DND-41 (cell line): ENCODE measurements around the gene R3HDM4.
"Not testable (repeated sequence)": the region's sequence is repeated elsewhere in the genome, so short reads cannot be mapped to it uniquely, and the experiment has no call there.

ENCODE experiments used
- ATAC-seq: fragments of 200-7000 bp; cut with Tn5 transposase; 3 replicates; pipeline ENCODE4 v1.9.1; 2021; ENCODE audit warnings: low read depth; ENCODE audit not compliant: insufficient read depth
- DNase-seq: peaks from one replicate; pipeline ENCODE4 v3.0.0-alpha.2; 2020
- H2AFZ ChIP-seq: 2 replicates; pipeline ENCODE4 v1.6.0; 2012; ENCODE audit warnings: low read depth, low read length
- H3K27ac ChIP-seq: 2 replicates; pipeline ENCODE4 v1.5.1; 2012; ENCODE audit warnings: low read length, inconsistent platforms
- H3K27me3 ChIP-seq: fragments of 200-600 bp; sonication (generic); 2 replicates; pipeline ENCODE4 v1.6.0; 2012; ENCODE audit warnings: low read length, mild to moderate bottlenecking, inconsistent platforms; ENCODE audit not compliant: insufficient read depth, poor library complexity
- H3K36me3 ChIP-seq: 2 replicates; pipeline ENCODE4 v1.5.1; 2012; ENCODE audit warnings: low read length, inconsistent platforms; ENCODE audit not compliant: insufficient read depth
- H3K4me1 ChIP-seq: 2 replicates; pipeline ENCODE4 v1.5.1; 2012; ENCODE audit warnings: mild to moderate bottlenecking, low read length; ENCODE audit not compliant: insufficient read depth
- H3K4me2 ChIP-seq: 2 replicates; pipeline ENCODE4 v1.6.0; 2012; ENCODE audit warnings: mild to moderate bottlenecking, moderate library complexity, low read length, inconsistent platforms; ENCODE audit not compliant: insufficient read depth
- H3K4me3 ChIP-seq, 2 experiments: fragments of 200-600 bp in 1 of 2; shearing (Covaris generic) in 1 of 2; 2 replicates each; pipeline ENCODE4 v1.5.1; 2012 to 2016; ENCODE audit warnings: inconsistent platforms in 2 of 2, low read length in 2 of 2, mild to moderate bottlenecking in 2 of 2, low read depth in 1 of 2, moderate library complexity in 1 of 2
- H3K79me2 ChIP-seq: 2 replicates; pipeline ENCODE4 v1.6.0; 2012; ENCODE audit warnings: low read length, inconsistent platforms; ENCODE audit not compliant: insufficient read depth
- H3K9ac ChIP-seq: 2 replicates; pipeline ENCODE4 v1.6.0; 2012; ENCODE audit warnings: low read depth, mild to moderate bottlenecking, inconsistent platforms, low read length, moderate library complexity
- H3K9me3 ChIP-seq: 2 replicates; pipeline ENCODE4 v1.5.1; 2012; ENCODE audit warnings: low read length, moderate library complexity, mild to moderate bottlenecking, inconsistent platforms; ENCODE audit not compliant: insufficient read depth, severe bottlenecking
- H4K20me1 ChIP-seq: 2 replicates; pipeline ENCODE4 v1.6.0; 2012; ENCODE audit warnings: low read length; ENCODE audit not compliant: insufficient read depth
- CTCF ChIP-seq: IDR thresholded peaks from 2 replicates; pipeline ENCODE4 v1.5.1; 2012; ENCODE audit warnings: borderline replicate concordance, low read length, moderate library complexity, mild to moderate bottlenecking; ENCODE audit not compliant: poor library complexity, severe bottlenecking; ENCODE audit errors: extremely low read depth
- EZH2 ChIP-seq: IDR thresholded peaks from 3 replicates; pipeline ENCODE4 v1.6.1; 2012; ENCODE audit warnings: borderline replicate concordance, low read depth, mild to moderate bottlenecking, moderate library complexity, low read length, inconsistent platforms; ENCODE audit not compliant: severe bottlenecking

R3HDM4 gene

GRCh38 chr19:958967-959855 is 46.2 kb upstream of the R3HDM4 start:
- H3K79me2 ChIP-seq, result peaks cover 20% of the 10 kb centered on the region
- H4K20me1 ChIP-seq, result peaks cover 31% of the 10 kb centered on the region
- H3K9me3 ChIP-seq, result no peaks in the 10 kb centered on the region
- H3K4me2 ChIP-seq, result no peak overlapping the region
- ATAC-seq, result no peak
- no peak overlapping the region for H3K27ac ChIP-seq
- DNase-seq, result no peak
- no peak overlapping the region for H2AFZ ChIP-seq
- H3K27me3 ChIP-seq, result no peaks in the 10 kb centered on the region
- TF ChIP-seq CTCF (no peak), EZH2 (no peak)
- H3K4me1 ChIP-seq, result no peaks in the 10 kb centered on the region
- no peak overlapping the region for H3K4me3 ChIP-seq
- H3K36me3 ChIP-seq, result peaks cover 32% of the 10 kb centered on the region
- H3K9ac ChIP-seq, result no peak overlapping the region

- not testable (repeated sequence) for DNase-seq, H3K9ac ChIP-seq, H3K4me3 ChIP-seq, H3K4me1 ChIP-seq, H3K27ac ChIP-seq, H3K27me3 ChIP-seq, H2AFZ ChIP-seq, ATAC-seq, H3K4me2 ChIP-seq, H3K9me3 ChIP-seq
- Histone ChIP-seq H3K79me2 (peaks cover 35% of the 10 kb centered on the region), H4K20me1 (peaks cover 41% of the 10 kb centered on the region), H3K36me3 (peaks cover 21% of the 10 kb centered on the region)
Observed at GRCh38 chr19:957578-957977, 44.6 kb upstream of the R3HDM4 start.

- no peaks in the 10 kb centered on the region for H3K9me3 ChIP-seq
- no peak for DNase-seq
- ATAC-seq, result no peak
- H3K4me2 ChIP-seq, result no peak overlapping the region
- H3K9ac ChIP-seq, result no peak overlapping the region
- H2AFZ ChIP-seq, result no peak overlapping the region
- H3K4me3 ChIP-seq, result no peak overlapping the region
- peaks cover 41% of the 10 kb centered on the region for H3K79me2 ChIP-seq
- TF ChIP-seq EZH2 (no peak), CTCF (no peak)
- no peaks in the 10 kb centered on the region for H3K27me3 ChIP-seq
- no peak overlapping the region for H3K27ac ChIP-seq
- no peaks in the 10 kb centered on the region for H3K4me1 ChIP-seq
- peaks cover 44% of the 10 kb centered on the region for H4K20me1 ChIP-seq
- peaks cover 21% of the 10 kb centered on the region for H3K36me3 ChIP-seq
Observed at GRCh38 chr19:956766-957440, 43.9 kb upstream of the R3HDM4 start.
